ENCODE data around the gene CDH13. TPM values are rescaled to one million over a fixed set of nuclear protein-coding genes. Genes with fewer than 3 reads are reported as not detected.

The CDH13 gene
- total RNA-seq, 4 donors from 2014 or later: 12.5 to 35.9 (median 22.1) TPM

DNA sequence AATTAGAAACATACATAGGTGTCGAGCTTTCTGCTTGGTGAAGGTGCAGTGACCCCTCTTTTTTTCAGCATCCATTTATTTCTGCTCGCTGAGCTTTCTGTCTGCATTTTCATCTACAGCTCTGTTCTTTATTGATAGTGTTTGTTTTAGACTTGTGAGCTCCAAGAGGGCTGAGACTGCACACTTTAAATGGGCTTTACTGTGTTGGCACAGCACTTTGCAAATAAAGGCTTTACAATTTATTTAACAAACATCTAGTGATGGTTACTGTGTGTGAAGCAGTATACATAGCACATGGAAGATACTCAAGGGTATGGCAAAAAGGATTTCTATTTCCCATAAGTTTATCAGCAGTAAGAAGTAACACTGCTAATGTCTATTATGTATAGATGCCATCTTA, 617.3 kb downstream of the CDH13 start:
- no peak for ATAC-seq (ENCODE audit: low FRiP score)

DNA sequence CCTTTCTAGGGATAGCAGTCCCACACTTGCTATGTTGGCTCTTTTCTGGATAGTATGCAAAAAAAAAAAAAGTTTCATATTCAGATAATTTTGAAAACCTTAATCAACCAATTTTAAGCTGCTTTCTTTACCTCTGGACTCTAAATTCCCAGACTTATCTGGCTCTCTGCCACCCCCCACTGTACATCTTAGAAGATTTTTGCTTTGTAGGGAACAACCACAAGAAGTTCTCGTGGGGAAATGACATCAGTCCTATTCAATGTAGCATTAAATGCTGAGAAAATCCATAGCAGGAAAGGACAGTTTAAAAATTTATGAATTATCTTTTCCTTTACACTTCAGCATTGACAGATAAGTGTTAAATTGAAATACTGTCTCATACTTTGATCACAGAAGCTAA, 618.3 kb downstream of the CDH13 start:
- DNase-seq (ENCODE audit: low spot score) (no peak), ATAC-seq (ENCODE audit: low FRiP score) (no peak)
- TF ChIP-seq, protein P1, sequence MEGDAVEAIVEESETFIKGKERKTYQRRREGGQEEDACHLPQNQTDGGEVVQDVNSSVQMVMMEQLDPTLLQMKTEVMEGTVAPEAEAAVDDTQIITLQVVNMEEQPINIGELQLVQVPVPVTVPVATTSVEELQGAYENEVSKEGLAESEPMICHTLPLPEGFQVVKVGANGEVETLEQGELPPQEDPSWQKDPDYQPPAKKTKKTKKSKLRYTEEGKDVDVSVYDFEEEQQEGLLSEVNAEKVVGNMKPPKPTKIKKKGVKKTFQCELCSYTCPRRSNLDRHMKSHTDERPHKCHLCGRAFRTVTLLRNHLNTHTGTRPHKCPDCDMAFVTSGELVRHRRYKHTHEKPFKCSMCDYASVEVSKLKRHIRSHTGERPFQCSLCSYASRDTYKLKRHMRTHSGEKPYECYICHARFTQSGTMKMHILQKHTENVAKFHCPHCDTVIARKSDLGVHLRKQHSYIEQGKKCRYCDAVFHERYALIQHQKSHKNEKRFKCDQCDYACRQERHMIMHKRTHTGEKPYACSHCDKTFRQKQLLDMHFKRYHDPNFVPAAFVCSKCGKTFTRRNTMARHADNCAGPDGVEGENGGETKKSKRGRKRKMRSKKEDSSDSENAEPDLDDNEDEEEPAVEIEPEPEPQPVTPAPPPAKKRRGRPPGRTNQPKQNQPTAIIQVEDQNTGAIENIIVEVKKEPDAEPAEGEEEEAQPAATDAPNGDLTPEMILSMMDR (IDR thresholded peaks at IDR 0.05): no peak

More for the DNA sequence above, 617.3 kb downstream of the CDH13 start:
- no peak for DNase-seq (ENCODE audit: low spot score)
- TF ChIP-seq, protein P1 (IDR thresholded peaks at IDR 0.05): no peak

DNA sequence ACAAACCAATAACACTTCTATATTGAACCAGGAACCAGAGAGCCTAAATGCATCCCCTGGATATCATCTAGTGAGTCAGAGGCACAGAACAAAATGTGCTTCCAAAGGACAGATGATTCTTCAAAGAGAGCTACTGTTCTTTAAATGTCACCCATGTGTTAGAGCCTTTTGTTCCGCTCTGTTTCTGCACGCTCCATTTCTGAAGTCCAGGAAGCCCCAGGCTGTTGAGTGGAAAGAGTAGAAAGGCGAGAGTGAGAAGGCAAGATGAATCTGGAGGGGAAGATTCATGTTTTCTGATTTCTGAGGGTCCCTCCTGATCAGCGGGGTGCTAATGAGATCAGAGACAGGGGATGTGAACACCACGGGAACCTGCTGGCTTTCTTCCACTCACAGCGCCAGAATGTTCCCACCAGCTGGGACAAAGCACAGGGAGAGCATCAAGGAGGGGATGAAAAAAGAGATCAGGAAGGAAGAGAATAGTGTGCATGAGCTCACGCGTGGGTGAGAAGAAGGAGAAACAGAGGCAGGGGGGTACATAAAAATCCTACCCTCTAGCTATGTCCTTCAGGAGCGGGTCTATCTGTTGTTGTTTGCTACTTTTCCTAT, 621.1 kb downstream of the CDH13 start:
- TF ChIP-seq, protein P1 (IDR thresholded peaks at IDR 0.05): no peak
- ATAC-seq (ENCODE audit: low FRiP score) (no peak), DNase-seq (ENCODE audit: low spot score) (no peak)

DNA sequence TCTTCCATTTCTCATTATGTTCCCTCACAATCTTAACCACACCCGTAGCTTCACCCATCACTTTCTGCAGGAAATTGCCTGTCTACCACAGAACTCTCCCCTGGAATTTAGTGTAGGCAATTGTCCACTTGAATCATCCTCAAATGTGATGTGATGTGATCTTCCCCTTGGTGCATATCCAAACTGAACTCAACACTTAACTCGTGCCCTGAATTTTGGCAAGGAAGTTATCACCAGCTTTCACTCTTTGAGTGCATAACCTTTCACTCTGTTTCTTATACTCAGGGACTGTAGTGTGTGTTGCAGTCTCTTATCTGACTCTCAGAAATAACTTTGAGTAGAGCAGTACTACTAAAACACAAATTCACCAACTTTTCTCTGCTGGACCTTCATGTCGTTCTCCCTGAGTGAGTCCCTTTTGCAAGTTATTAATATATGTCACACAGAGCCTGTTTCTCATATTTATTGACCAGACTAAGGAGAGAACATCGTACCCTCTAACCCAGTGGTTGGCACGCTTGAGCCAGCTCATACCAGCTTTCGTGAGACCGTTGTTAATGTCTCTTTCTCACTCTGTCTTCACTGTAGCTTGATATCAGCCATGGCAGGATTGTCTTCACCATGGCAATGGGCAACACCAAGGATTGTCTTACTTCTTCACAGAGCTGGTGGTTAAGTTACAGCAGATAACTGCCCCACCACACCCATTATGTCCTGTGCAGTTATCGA, 622.1 kb downstream of the CDH13 start:
- ATAC-seq (ENCODE audit: low FRiP score): no peak

DNA sequence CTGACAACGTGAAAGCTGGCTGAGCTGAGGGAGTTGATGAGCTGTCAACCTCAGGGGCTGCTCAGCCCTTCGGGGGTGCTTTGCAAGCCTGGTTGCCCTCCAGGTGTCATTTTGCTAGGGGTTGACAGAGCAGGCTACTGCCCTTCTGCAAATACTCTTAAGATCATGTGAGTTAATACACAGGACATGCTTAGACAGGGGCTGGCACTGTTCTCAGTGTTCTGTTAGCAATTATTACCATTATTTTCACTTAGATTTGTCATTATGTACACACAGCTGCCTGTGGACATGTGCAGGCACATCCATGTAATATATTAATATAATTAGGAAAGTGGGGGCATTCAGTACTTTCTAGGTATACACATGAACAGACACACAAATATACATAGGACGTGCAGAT, 626.8 kb downstream of the CDH13 start:
- no peak for ATAC-seq (ENCODE audit: low FRiP score)
- TF ChIP-seq, protein P1 (IDR thresholded peaks at IDR 0.05): no peak
- no peak for DNase-seq (ENCODE audit: low spot score)

More for the DNA sequence above, 622.1 kb downstream of the CDH13 start:
- TF ChIP-seq, protein P1 (IDR thresholded peaks at IDR 0.05): no peak
- DNase-seq (ENCODE audit: low spot score): no peak

DNA sequence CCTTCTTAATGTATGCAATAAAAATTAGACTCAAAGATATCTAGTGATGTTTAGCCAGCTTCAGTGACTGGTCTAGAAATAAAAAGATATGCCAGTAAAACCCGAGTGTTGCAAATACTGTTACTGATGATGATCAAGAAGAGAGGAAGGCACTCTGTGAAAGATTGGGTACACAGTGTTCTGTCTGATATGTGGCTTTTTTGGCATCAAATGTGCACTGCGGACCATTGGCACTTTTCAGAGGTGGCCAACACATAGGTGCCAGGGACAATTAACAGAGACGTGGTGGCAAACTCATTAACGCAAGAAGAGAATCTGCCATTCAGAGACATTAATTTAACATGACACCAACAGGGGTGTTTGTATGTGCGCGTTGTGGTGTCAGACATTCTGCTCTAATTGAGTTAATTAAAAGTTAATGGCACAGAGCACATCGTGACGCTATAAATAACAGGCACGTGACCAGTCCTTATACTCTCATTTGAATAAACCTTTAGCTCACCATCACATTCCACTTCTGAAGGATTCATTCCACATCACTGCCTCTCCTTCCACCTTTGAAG, 631.7 kb downstream of the CDH13 start:
- no peak for DNase-seq (ENCODE audit: low spot score)
- ATAC-seq (ENCODE audit: low FRiP score): no peak
- TF ChIP-seq, protein P1 (IDR thresholded peaks at IDR 0.05): no peak
